ENCODE data around the gene ASIC2. TPM values are rescaled to one million over a fixed set of nuclear protein-coding genes. Genes with fewer than 3 reads are reported as not detected.
A peak's percentile ranks its signal among the peaks of the same experiment; 100 is the strongest.

Gene ASIC2
- polyA plus RNA-seq, 1 donor = 9.3 TPM

- DNase-seq = peak; percentile 8 to 27
Measured at GRCh38 chr17:33164169-33164881, 128.8 kb downstream of the ASIC2 start.

DNA sequence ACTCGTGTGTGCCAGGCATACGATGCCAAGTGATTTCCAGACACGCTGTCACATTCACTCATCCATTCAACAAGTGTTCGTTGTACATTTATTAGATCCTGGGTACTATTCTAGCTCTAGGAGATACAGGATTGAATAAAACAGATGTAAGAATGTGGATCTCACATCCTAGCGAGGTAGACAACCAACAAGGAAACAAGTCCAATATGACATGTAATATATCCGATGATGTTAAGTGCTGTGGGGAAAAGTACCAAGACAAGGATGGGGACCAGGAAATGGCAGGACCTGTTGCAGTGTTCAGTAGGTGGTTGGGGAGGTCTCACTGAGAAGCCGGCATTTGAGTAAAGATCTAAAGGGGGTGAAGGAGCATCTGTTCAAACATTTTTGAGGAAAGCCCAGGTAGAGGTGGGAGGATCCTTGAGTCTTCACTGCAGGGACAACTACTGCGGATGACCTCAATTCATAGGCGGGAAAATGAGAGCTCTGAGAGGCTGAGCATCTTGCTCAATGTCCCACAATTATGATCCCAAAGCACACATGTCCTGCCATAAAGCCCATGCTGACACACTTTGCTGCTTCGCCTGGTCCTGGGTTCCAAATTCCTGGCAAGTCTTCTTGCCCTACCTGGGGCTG is 129.4 kb downstream of the ASIC2 start:
- H3K27ac ChIP-seq (ENCODE audit: low read length) = no peak overlapping the region
- no peaks in the 10 kb centered on the region for H3K36me3 ChIP-seq (ENCODE audit: control insufficient read depth, insufficient read depth, low read length)
- no peaks in the 10 kb centered on the region for H3K9me3 ChIP-seq (ENCODE audit: control insufficient read depth, low read depth, low read length)
- DNase-seq = no peak
- no peaks in the 10 kb centered on the region for H3K27me3 ChIP-seq (ENCODE audit: control insufficient read depth, insufficient read depth, low read length)
- WGBS (ENCODE audit: insufficient coverage, low lambda C conversion rate) = 94% methylated on average over 2 of the region's 10 CpGs
- no peak overlapping the region for H3K4me3 ChIP-seq (ENCODE audit: low read length)
- H3K4me1 ChIP-seq (ENCODE audit: control insufficient read depth, insufficient read depth, low read length) = no peaks in the 10 kb centered on the region

More at GRCh38 chr17:33164169-33164881, 128.8 kb downstream of the ASIC2 start:
- no peaks in the 10 kb centered on the region for H3K36me3 ChIP-seq (ENCODE audit: control insufficient read depth, insufficient read depth, low read length)
- H3K27me3 ChIP-seq (ENCODE audit: control insufficient read depth, insufficient read depth, low read length) = no peaks in the 10 kb centered on the region
- H3K4me1 ChIP-seq (ENCODE audit: control insufficient read depth, insufficient read depth, low read length) = no peaks in the 10 kb centered on the region
- H3K4me3 ChIP-seq (ENCODE audit: low read length) = no peak overlapping the region
- no peak overlapping the region for H3K27ac ChIP-seq (ENCODE audit: low read length)
- H3K9me3 ChIP-seq (ENCODE audit: control insufficient read depth, low read depth, low read length) = no peaks in the 10 kb centered on the region
- no CpG with 5 or more reads among the region's 8 CpGs for WGBS (ENCODE audit: insufficient coverage, low lambda C conversion rate)

DNA sequence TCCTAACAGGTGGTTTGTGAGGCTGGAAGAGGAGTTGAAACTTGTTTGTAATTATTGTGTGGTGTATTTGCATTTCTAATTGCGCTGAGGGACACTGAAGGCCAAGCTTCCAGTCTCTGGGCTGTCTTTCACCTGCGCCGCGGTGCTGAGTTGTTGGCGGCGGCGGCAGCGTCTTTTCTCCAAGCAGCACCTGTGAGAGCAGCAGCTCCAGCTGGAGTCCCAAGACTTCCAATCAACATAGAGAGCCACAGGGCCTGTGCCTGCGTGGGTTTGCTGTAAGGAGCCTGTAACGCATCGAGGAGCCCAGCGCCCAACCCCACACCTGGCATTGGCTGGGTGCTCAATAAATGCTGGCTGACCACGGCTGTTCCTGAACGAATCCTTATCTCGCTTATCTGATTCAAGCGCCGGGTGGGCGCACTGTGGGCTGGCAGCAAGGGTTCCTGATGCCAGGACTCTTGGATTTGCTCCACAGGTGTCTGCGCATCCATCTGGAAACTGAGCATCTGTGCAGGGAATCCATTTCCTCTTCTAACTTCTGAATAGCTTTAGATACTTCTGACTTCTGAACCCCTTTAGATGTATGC is 138.1 kb downstream of the ASIC2 start:
- DNase-seq = no peak
- Histone ChIP-seq H3K4me1 (ENCODE audit: control insufficient read depth, insufficient read depth, low read length) (no peaks in the 10 kb centered on the region), H3K27ac (ENCODE audit: low read length) (no peak overlapping the region), H3K4me3 (ENCODE audit: low read length) (no peak overlapping the region), H3K9me3 (ENCODE audit: control insufficient read depth, low read depth, low read length) (no peaks in the 10 kb centered on the region), H3K36me3 (ENCODE audit: control insufficient read depth, insufficient read depth, low read length) (no peaks in the 10 kb centered on the region), H3K27me3 (ENCODE audit: control insufficient read depth, insufficient read depth, low read length) (no peaks in the 10 kb centered on the region)
- WGBS (ENCODE audit: insufficient coverage, low lambda C conversion rate) = 69% methylated on average over 3 of the region's 19 CpGs

DNA sequence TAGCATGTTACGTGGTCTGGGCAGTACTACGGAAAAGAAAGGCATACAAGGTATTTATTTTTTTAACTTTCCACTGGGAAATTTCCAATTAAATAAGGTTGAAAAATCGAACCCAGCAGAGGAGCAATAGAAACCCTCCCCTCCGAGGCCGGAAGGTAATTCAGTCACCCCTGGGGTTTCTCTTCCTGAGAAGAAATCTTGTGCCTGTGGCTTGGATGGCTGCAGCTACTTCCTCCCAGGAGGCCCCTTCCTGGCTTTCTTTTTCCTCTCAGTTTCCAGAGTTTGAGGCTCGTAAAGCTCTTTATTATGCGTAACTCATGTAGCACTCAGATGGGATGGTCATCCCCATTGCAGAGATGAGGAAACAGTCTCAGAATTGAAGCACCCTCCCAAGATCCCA is 140.3 kb downstream of the ASIC2 start:
- WGBS (ENCODE audit: insufficient coverage, low lambda C conversion rate) = 50% methylated on average over 2 of the region's 7 CpGs
- Histone ChIP-seq H3K4me1 (ENCODE audit: control insufficient read depth, insufficient read depth, low read length) (no peaks in the 10 kb centered on the region), H3K27ac (ENCODE audit: low read length) (no peak overlapping the region), H3K9me3 (ENCODE audit: control insufficient read depth, low read depth, low read length) (no peaks in the 10 kb centered on the region), H3K4me3 (ENCODE audit: low read length) (no peak overlapping the region), H3K27me3 (ENCODE audit: control insufficient read depth, insufficient read depth, low read length) (no peaks in the 10 kb centered on the region), H3K36me3 (ENCODE audit: control insufficient read depth, insufficient read depth, low read length) (no peaks in the 10 kb centered on the region)
- no peak for DNase-seq

GRCh38 chr17:33151565-33151964 is 141.5 kb downstream of the ASIC2 start:
- no peaks in the 10 kb centered on the region for H3K36me3 ChIP-seq (ENCODE audit: control insufficient read depth, insufficient read depth, low read length)
- H3K4me1 ChIP-seq (ENCODE audit: control insufficient read depth, insufficient read depth, low read length) = no peaks in the 10 kb centered on the region
- DNase-seq = no peak
- H3K27ac ChIP-seq (ENCODE audit: low read length) = no peak overlapping the region
- WGBS (ENCODE audit: insufficient coverage, low lambda C conversion rate) = no CpG with 5 or more reads among the region's 5 CpGs
- H3K4me3 ChIP-seq (ENCODE audit: low read length) = no peak overlapping the region
- H3K9me3 ChIP-seq (ENCODE audit: control insufficient read depth, low read depth, low read length) = no peaks in the 10 kb centered on the region
- no peaks in the 10 kb centered on the region for H3K27me3 ChIP-seq (ENCODE audit: control insufficient read depth, insufficient read depth, low read length)

DNA sequence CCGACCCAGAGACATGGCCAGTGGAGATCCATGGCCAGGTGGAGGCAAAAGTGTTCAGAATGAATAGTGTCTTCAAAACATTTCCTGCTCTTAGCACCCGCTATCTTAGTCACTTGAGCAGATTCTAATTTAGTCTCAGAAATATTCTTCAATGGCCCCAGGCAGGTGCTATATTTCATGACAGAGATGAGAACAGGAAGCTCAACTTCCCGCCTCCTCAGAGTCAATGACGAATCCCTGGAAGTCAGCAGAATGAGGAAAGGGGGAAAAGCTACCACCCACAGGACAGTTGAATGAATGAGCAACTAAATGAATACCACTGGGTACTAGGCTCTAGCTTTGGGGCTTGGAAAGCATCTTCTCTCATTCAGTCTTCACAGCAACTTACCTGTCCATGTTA is 147.2 kb downstream of the ASIC2 start:
- Histone ChIP-seq H3K27ac (ENCODE audit: low read length) (no peak overlapping the region), H3K36me3 (ENCODE audit: control insufficient read depth, insufficient read depth, low read length) (no peaks in the 10 kb centered on the region), H3K9me3 (ENCODE audit: control insufficient read depth, low read depth, low read length) (no peaks in the 10 kb centered on the region), H3K4me3 (ENCODE audit: low read length) (no peak overlapping the region), H3K27me3 (ENCODE audit: control insufficient read depth, insufficient read depth, low read length) (no peaks in the 10 kb centered on the region), H3K4me1 (ENCODE audit: control insufficient read depth, insufficient read depth, low read length) (no peaks in the 10 kb centered on the region)
- no peak for DNase-seq
- no CpG with 5 or more reads among the region's 4 CpGs for WGBS (ENCODE audit: insufficient coverage, low lambda C conversion rate)

- WGBS (ENCODE audit: insufficient coverage, low lambda C conversion rate) = no CpG with 5 or more reads among the region's 2 CpGs
- Histone ChIP-seq H3K36me3 (ENCODE audit: control insufficient read depth, insufficient read depth, low read length) (no peaks in the 10 kb centered on the region), H3K4me3 (ENCODE audit: low read length) (no peak overlapping the region), H3K27me3 (ENCODE audit: control insufficient read depth, insufficient read depth, low read length) (no peaks in the 10 kb centered on the region), H3K4me1 (ENCODE audit: control insufficient read depth, insufficient read depth, low read length) (no peaks in the 10 kb centered on the region), H3K9me3 (ENCODE audit: control insufficient read depth, low read depth, low read length) (no peaks in the 10 kb centered on the region), H3K27ac (ENCODE audit: low read length) (no peak overlapping the region)
- no peak for DNase-seq
Measured at GRCh38 chr17:33144837-33145236, 148.3 kb downstream of the ASIC2 start.

- Histone ChIP-seq H3K27me3 (ENCODE audit: control insufficient read depth, insufficient read depth, low read length) (no peaks in the 10 kb centered on the region), H3K27ac (ENCODE audit: low read length) (no peak overlapping the region), H3K9me3 (ENCODE audit: control insufficient read depth, low read depth, low read length) (no peaks in the 10 kb centered on the region), H3K36me3 (ENCODE audit: control insufficient read depth, insufficient read depth, low read length) (no peaks in the 10 kb centered on the region), H3K4me3 (ENCODE audit: low read length) (no peak overlapping the region), H3K4me1 (ENCODE audit: control insufficient read depth, insufficient read depth, low read length) (no peaks in the 10 kb centered on the region)
- WGBS (ENCODE audit: insufficient coverage, low lambda C conversion rate) = no CpG with 5 or more reads among the region's 3 CpGs
- peak in 1 of 2 donors; percentile 9 for DNase-seq
Measured at GRCh38 chr17:33142705-33143299, 150.3 kb downstream of the ASIC2 start.

GRCh38 chr17:33140413-33141099 is 152.5 kb downstream of the ASIC2 start:
- no peaks in the 10 kb centered on the region for H3K27me3 ChIP-seq (ENCODE audit: control insufficient read depth, insufficient read depth, low read length)
- H3K9me3 ChIP-seq (ENCODE audit: control insufficient read depth, low read depth, low read length) = no peaks in the 10 kb centered on the region
- H3K36me3 ChIP-seq (ENCODE audit: control insufficient read depth, insufficient read depth, low read length) = no peaks in the 10 kb centered on the region
- no peaks in the 10 kb centered on the region for H3K4me1 ChIP-seq (ENCODE audit: control insufficient read depth, insufficient read depth, low read length)
- no peak for DNase-seq
- no peak overlapping the region for H3K4me3 ChIP-seq (ENCODE audit: low read length)
- no peak overlapping the region for H3K27ac ChIP-seq (ENCODE audit: low read length)
- no CpG with 5 or more reads among the region's 4 CpGs for WGBS (ENCODE audit: insufficient coverage, low lambda C conversion rate)

- no CpG with 5 or more reads among the region's 3 CpGs for WGBS (ENCODE audit: insufficient coverage, low lambda C conversion rate)
- Histone ChIP-seq H3K27me3 (ENCODE audit: control insufficient read depth, insufficient read depth, low read length) (no peaks in the 10 kb centered on the region), H3K27ac (ENCODE audit: low read length) (no peak overlapping the region), H3K4me3 (ENCODE audit: low read length) (no peak overlapping the region), H3K4me1 (ENCODE audit: control insufficient read depth, insufficient read depth, low read length) (no peaks in the 10 kb centered on the region), H3K36me3 (ENCODE audit: control insufficient read depth, insufficient read depth, low read length) (no peaks in the 10 kb centered on the region), H3K9me3 (ENCODE audit: control insufficient read depth, low read depth, low read length) (no peaks in the 10 kb centered on the region)
- DNase-seq = no peak
Measured at GRCh38 chr17:33138627-33139026, 154.5 kb downstream of the ASIC2 start.
